H1 (cell line): ENCODE data around the gene DMAC2L. TPM values are rescaled to one million over a fixed set of nuclear protein-coding genes. Genes with fewer than 3 reads are reported as not detected.

Source experiments
- CREB1 ChIP-seq: IDR thresholded peaks from 2 replicates; pipeline ENCODE4 v1.6.1; 2012; ENCODE audit warnings: inconsistent platforms
- GABPA ChIP-seq: IDR thresholded peaks from 2 replicates; pipeline ENCODE4 v1.6.1; 2011; ENCODE audit warnings: mild to moderate bottlenecking, low read length, moderate library complexity, borderline replicate concordance; ENCODE audit not compliant: insufficient read depth
- MAFK ChIP-seq: IDR thresholded peaks from 2 replicates; pipeline ENCODE4 v1.6.1; 2012; ENCODE audit warnings: low read depth, mild to moderate bottlenecking, improper control_type of control experiment, low read length
- NRF1 ChIP-seq: IDR thresholded peaks from 2 replicates; pipeline ENCODE4 v1.6.1; 2011; ENCODE audit warnings: mild to moderate bottlenecking, low read depth, low read length, improper control_type of control experiment
- POLR2A ChIP-seq, 2 experiments: IDR thresholded peaks; 1 replicate in 1 of 2; 2 replicates in 1 of 2; pipeline ENCODE4 v1.6.1; 2011; ENCODE audit warnings: low read depth in 2 of 2, low read length in 2 of 2, mild to moderate bottlenecking in 2 of 2; ENCODE audit errors: control extremely low read depth in 1 of 2
- RAD21 ChIP-seq, 2 experiments: IDR thresholded peaks in 1 of 2; conservative IDR thresholded peaks in 1 of 2; 2 replicates each; pipeline ENCODE4 v1.6.1; 2011; ENCODE audit warnings: low read depth in 2 of 2, low read length in 2 of 2, improper control_type of control experiment in 1 of 2, inconsistent platforms in 1 of 2, mild to moderate bottlenecking in 1 of 2, moderate library complexity in 1 of 2
- RBBP5 ChIP-seq: IDR thresholded peaks from 2 replicates; pipeline ENCODE4 v1.7.1; 2012; ENCODE audit warnings: low read depth, mild to moderate bottlenecking, inconsistent platforms, low read length, moderate library complexity, borderline replicate concordance
- polyA plus RNA-seq, 7 experiments: library from polyadenylated mRNA; depleted of rRNA in 3 of 7; stranded (reverse) in 5 of 7; unstranded in 2 of 7; fragments of >200 nt in 5 of 7; fragments of 200-250 nt in 2 of 7; gene quantifications; 1 replicate in 5 of 7; 2 replicates in 1 of 7; 4 replicates in 1 of 7; pipeline versions ENCODE4 v1.2.1 to v1.2.3, GENCODE V29; 2011 to 2013; ENCODE audit warnings: missing spikeins in 2 of 7, mixed read lengths in 2 of 7
- total RNA-seq: library from RNA; stranded (reverse); fragmentation: NEBNext Ultra II Directional; extraction: Animal tissue kit (Norgen Biotek cat#: 25700); gene quantifications from 2 replicates; pipeline ENCODE4 v1.2.1, GENCODE V29; 2021
- TF ChIP-seq, protein P1 (sequence below): fragments of 300-600 bp; sonication (generic); IDR thresholded peaks from 2 replicates; pipeline ENCODE4 v1.7.1; 2012; ENCODE audit warnings: low read length, moderate library complexity, mild to moderate bottlenecking, inconsistent platforms; ENCODE audit not compliant: insufficient replicate concordance
- TF ChIP-seq, protein P2 (sequence below): IDR thresholded peaks from 2 replicates; pipeline ENCODE4 v1.6.1; 2012; ENCODE audit warnings: inconsistent platforms

DMAC2L gene
- total and polyA plus RNA-seq, 2 of the 8 experiments (the other 6 are each of a cell fraction or from before 2014, with no cell fraction given), result 20.3 to 28.9 TPM

DNA sequence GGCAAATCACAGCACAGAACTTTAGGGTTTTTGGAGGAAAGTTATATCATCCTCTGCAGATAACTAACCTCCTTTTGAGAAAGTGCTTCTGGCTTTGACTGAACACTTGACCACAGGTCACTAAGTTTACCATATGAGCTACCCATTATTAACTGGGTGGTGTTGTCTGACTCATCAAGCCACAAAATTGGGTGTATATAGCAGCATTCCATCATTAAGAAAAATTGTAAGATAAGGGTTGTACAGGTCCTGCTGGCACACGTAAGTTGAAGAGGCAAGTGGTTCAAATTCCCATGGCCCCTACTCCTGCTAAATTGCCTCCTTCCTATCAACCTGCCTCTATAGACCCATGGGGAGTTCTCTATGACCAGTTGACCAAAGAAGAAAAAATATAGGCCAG is 39.6 kb upstream of the DMAC2L start (continued):
- TF ChIP-seq, protein P1, sequence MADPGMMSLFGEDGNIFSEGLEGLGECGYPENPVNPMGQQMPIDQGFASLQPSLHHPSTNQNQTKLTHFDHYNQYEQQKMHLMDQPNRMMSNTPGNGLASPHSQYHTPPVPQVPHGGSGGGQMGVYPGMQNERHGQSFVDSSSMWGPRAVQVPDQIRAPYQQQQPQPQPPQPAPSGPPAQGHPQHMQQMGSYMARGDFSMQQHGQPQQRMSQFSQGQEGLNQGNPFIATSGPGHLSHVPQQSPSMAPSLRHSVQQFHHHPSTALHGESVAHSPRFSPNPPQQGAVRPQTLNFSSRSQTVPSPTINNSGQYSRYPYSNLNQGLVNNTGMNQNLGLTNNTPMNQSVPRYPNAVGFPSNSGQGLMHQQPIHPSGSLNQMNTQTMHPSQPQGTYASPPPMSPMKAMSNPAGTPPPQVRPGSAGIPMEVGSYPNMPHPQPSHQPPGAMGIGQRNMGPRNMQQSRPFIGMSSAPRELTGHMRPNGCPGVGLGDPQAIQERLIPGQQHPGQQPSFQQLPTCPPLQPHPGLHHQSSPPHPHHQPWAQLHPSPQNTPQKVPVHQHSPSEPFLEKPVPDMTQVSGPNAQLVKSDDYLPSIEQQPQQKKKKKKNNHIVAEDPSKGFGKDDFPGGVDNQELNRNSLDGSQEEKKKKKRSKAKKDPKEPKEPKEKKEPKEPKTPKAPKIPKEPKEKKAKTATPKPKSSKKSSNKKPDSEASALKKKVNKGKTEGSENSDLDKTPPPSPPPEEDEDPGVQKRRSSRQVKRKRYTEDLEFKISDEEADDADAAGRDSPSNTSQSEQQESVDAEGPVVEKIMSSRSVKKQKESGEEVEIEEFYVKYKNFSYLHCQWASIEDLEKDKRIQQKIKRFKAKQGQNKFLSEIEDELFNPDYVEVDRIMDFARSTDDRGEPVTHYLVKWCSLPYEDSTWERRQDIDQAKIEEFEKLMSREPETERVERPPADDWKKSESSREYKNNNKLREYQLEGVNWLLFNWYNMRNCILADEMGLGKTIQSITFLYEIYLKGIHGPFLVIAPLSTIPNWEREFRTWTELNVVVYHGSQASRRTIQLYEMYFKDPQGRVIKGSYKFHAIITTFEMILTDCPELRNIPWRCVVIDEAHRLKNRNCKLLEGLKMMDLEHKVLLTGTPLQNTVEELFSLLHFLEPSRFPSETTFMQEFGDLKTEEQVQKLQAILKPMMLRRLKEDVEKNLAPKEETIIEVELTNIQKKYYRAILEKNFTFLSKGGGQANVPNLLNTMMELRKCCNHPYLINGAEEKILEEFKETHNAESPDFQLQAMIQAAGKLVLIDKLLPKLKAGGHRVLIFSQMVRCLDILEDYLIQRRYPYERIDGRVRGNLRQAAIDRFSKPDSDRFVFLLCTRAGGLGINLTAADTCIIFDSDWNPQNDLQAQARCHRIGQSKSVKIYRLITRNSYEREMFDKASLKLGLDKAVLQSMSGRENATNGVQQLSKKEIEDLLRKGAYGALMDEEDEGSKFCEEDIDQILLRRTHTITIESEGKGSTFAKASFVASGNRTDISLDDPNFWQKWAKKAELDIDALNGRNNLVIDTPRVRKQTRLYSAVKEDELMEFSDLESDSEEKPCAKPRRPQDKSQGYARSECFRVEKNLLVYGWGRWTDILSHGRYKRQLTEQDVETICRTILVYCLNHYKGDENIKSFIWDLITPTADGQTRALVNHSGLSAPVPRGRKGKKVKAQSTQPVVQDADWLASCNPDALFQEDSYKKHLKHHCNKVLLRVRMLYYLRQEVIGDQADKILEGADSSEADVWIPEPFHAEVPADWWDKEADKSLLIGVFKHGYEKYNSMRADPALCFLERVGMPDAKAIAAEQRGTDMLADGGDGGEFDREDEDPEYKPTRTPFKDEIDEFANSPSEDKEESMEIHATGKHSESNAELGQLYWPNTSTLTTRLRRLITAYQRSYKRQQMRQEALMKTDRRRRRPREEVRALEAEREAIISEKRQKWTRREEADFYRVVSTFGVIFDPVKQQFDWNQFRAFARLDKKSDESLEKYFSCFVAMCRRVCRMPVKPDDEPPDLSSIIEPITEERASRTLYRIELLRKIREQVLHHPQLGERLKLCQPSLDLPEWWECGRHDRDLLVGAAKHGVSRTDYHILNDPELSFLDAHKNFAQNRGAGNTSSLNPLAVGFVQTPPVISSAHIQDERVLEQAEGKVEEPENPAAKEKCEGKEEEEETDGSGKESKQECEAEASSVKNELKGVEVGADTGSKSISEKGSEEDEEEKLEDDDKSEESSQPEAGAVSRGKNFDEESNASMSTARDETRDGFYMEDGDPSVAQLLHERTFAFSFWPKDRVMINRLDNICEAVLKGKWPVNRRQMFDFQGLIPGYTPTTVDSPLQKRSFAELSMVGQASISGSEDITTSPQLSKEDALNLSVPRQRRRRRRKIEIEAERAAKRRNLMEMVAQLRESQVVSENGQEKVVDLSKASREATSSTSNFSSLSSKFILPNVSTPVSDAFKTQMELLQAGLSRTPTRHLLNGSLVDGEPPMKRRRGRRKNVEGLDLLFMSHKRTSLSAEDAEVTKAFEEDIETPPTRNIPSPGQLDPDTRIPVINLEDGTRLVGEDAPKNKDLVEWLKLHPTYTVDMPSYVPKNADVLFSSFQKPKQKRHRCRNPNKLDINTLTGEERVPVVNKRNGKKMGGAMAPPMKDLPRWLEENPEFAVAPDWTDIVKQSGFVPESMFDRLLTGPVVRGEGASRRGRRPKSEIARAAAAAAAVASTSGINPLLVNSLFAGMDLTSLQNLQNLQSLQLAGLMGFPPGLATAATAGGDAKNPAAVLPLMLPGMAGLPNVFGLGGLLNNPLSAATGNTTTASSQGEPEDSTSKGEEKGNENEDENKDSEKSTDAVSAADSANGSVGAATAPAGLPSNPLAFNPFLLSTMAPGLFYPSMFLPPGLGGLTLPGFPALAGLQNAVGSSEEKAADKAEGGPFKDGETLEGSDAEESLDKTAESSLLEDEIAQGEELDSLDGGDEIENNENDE, result no peak
- TF ChIP-seq POLR2A (IDR thresholded peaks at IDR 0.05; ENCODE audit: control extremely low read depth in 1 of 2, low read depth in 2 of 2, low read length in 2 of 2) (no peak), NRF1 (no peak), CREB1 (no peak), GABPA (no peak), RAD21 (IDR thresholded peaks at IDR 0.05 in 1 of 2, conservative IDR thresholded peaks at IDR 0.05 in 1 of 2; ENCODE audit: low read depth in 2 of 2, low read length in 2 of 2) (no peak), RBBP5 (no peak), MAFK (no peak)
- TF ChIP-seq, protein P2, sequence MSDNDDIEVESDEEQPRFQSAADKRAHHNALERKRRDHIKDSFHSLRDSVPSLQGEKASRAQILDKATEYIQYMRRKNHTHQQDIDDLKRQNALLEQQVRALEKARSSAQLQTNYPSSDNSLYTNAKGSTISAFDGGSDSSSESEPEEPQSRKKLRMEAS, result no peak
